HEK293T (cell line): ENCODE results near the gene CAPN9.

Experiments used
- FOXM1 ChIP-seq: fragments of 450-650 bp; IDR thresholded peaks from 2 replicates; pipeline ENCODE4 v1.6.1; 2017; ENCODE audit warnings: mild to moderate bottlenecking, borderline replicate concordance
- NFRKB ChIP-seq: fragments of 450-650 bp; IDR thresholded peaks from 2 replicates; pipeline ENCODE4 v1.6.1; 2016; ENCODE audit warnings: mild to moderate bottlenecking, moderate library complexity
- SUZ12 ChIP-seq: fragments of 450-650 bp; IDR thresholded peaks from 2 replicates; pipeline ENCODE4 v1.6.1; 2016; ENCODE audit warnings: mild to moderate bottlenecking
- TF ChIP-seq, protein P1 (sequence below): fragments of 450-650 bp; IDR thresholded peaks from 2 replicates; pipeline ENCODE4 v1.6.1; 2016

DNA sequence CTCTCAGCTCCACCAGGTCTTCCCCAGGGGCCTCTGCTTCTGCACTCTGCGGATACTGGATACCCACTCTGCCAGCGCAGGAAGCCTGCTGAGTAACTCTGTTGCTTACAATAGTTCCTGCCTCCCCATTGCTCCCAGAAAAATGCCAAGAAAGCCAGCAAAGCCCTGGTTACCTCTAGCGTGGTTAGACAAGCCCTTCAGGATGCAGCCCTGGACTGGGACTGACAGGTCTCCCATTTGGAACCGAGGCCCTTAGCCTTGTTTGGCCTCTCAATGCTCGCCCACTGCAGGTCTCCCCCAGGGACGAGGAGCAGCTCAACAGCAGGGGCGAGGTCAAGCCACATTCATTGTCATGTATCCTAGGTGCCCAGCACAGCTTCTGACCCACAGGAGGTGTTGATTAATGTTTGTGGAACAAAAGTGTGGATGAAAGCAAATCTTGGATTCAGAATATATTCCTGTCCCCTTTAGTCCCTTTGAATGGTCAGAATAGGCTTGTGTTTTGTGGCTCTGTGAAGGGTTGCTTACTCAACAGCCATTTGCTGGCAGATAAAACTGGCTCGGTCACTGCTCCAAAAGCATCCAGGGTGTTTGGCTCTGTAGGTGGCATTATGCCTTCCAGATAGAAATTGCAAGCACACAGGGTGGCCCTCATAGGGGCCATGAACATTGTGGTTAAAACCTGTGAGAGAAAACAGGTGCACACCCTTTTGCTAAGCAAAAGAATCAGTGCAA lies 62.2 kb downstream of the CAPN9 start:
- no peak for TF ChIP-seq NFRKB
- TF ChIP-seq, protein P1, sequence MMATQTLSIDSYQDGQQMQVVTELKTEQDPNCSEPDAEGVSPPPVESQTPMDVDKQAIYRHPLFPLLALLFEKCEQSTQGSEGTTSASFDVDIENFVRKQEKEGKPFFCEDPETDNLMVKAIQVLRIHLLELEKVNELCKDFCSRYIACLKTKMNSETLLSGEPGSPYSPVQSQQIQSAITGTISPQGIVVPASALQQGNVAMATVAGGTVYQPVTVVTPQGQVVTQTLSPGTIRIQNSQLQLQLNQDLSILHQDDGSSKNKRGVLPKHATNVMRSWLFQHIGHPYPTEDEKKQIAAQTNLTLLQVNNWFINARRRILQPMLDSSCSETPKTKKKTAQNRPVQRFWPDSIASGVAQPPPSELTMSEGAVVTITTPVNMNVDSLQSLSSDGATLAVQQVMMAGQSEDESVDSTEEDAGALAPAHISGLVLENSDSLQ, result no peak
- no peak for TF ChIP-seq SUZ12
- no peak for TF ChIP-seq FOXM1
